NCI-H128 (cell line): ENCODE data around the gene STAB2.
"Not testable (repeated sequence)": the region's sequence is repeated elsewhere in the genome, so short reads cannot be mapped to it uniquely, and the experiment has no call there.

Experiments used
- DNase-seq: peaks from one replicate; lab custom pipeline; 2025; ENCODE audit not compliant: unreplicated experiment; lab: John Stamatoyannopoulos, UW

STAB2 gene

GRCh38 chr12:103805655-103806360, 218.7 kb downstream of the STAB2 start:
- DNase-seq = no peak

- DNase-seq = no peak
Measured at GRCh38 chr12:103806803-103807202, 219.7 kb downstream of the STAB2 start.

- no peak for DNase-seq
Measured at GRCh38 chr12:103807561-103808238, 220.6 kb downstream of the STAB2 start.

- DNase-seq = no peak
Measured at GRCh38 chr12:103808239-103808880, 221.3 kb downstream of the STAB2 start.

GRCh38 chr12:103809154-103809553, 222.1 kb downstream of the STAB2 start:
- DNase-seq = no peak

- DNase-seq = not testable (repeated sequence)
Measured at GRCh38 chr12:103809639-103810038, 222.6 kb downstream of the STAB2 start.

GRCh38 chr12:103810111-103810510, 223.0 kb downstream of the STAB2 start:
- no peak for DNase-seq

GRCh38 chr12:103811791-103812190, 224.7 kb downstream of the STAB2 start:
- no peak for DNase-seq

GRCh38 chr12:103812789-103813188, 225.7 kb downstream of the STAB2 start:
- DNase-seq = no peak

GRCh38 chr12:103813426-103813825, 226.4 kb downstream of the STAB2 start:
- no peak for DNase-seq

GRCh38 chr12:103813949-103814348, 226.9 kb downstream of the STAB2 start:
- DNase-seq = no peak

GRCh38 chr12:103814436-103814835, 227.4 kb downstream of the STAB2 start:
- no peak for DNase-seq
